ENCODE measurements around the gene SPAG9. TPM values are rescaled to one million over a fixed set of nuclear protein-coding genes. Genes with fewer than 3 reads are reported as not detected.
A peak's percentile ranks its signal among the peaks of the same experiment; 100 is the strongest.

SPAG9 gene
- 27.0 TPM for polyA plus RNA-seq (2012; ENCODE audit: missing spikeins)

GRCh38 chr17:51120739-51121619 is at the start of gene SPAG9:
TSS of gene SPAG9 (minus strand) at chr17:51120868. CDS start at chr17:51120656, 212 bp downstream.
- TF ChIP-seq POLR2A (IDR thresholded peaks at IDR 0.05; ENCODE audit: low read depth, low read length) (peak; percentile 82), TAF1 (IDR thresholded peaks at IDR 0.05; ENCODE audit: borderline replicate concordance, low read depth, low read length) (peak; percentile 66; the same call in 1 of the 2 replicates), POLR2AphosphoS5 (IDR thresholded peaks at IDR 0.05; ENCODE audit: low read depth, low read length) (peak; percentile 66; the same call in 1 of the 2 replicates)
- peak; percentile 65 for FAIRE-seq
- peak; percentile 85 for DNase-seq (ENCODE audit: insufficient read length)

GRCh38 chr17:51169340-51169739 is 48.7 kb upstream of the SPAG9 start:
- no peak for TF ChIP-seq TAF1 (IDR thresholded peaks at IDR 0.05; ENCODE audit: borderline replicate concordance, low read depth, low read length)
- no peak for TF ChIP-seq POLR2A (IDR thresholded peaks at IDR 0.05; ENCODE audit: low read depth, low read length)
- no peak for TF ChIP-seq POLR2AphosphoS5 (IDR thresholded peaks at IDR 0.05; ENCODE audit: low read depth, low read length)
- FAIRE-seq (no peak), DNase-seq (ENCODE audit: insufficient read length) (no peak)

GRCh38 chr17:51166987-51167931 is 46.6 kb upstream of the SPAG9 start:
- no peak for TF ChIP-seq POLR2AphosphoS5 (IDR thresholded peaks at IDR 0.05; ENCODE audit: low read depth, low read length)
- TF ChIP-seq TAF1 (IDR thresholded peaks at IDR 0.05; ENCODE audit: borderline replicate concordance, low read depth, low read length) = no peak
- no peak for TF ChIP-seq POLR2A (IDR thresholded peaks at IDR 0.05; ENCODE audit: low read depth, low read length)
- FAIRE-seq (peak; percentile 63), DNase-seq (ENCODE audit: insufficient read length) (peak; percentile 86)

- FAIRE-seq (peak; percentile 84), DNase-seq (ENCODE audit: insufficient read length) (peak; percentile 86)
Measured at GRCh38 chr17:51166198-51166986, 45.7 kb upstream of the SPAG9 start, which contains the start of gene NME2. TSS of gene NME2 (plus strand) at chr17:51166411. CDS start at chr17:51166831, 420 bp downstream.

GRCh38 chr17:51165680-51166197 is 45.1 kb upstream of the SPAG9 start:
- TF ChIP-seq POLR2A (IDR thresholded peaks at IDR 0.05; ENCODE audit: low read depth, low read length) = no peak
- no peak; the same call in 1 of the 2 replicates for TF ChIP-seq POLR2AphosphoS5 (IDR thresholded peaks at IDR 0.05; ENCODE audit: low read depth, low read length)
- no peak for TF ChIP-seq TAF1 (IDR thresholded peaks at IDR 0.05; ENCODE audit: borderline replicate concordance, low read depth, low read length)
- FAIRE-seq = peak; percentile 89
- DNase-seq (ENCODE audit: insufficient read length) = no peak

More at GRCh38 chr17:51166198-51166986, 45.7 kb upstream of the SPAG9 start, which contains the start of gene NME2:
- TF ChIP-seq POLR2AphosphoS5 (IDR thresholded peaks at IDR 0.05; ENCODE audit: low read depth, low read length) = peak; percentile 88
- TF ChIP-seq TAF1 (IDR thresholded peaks at IDR 0.05; ENCODE audit: borderline replicate concordance, low read depth, low read length) = 0 out of 2 replicates have a peak, but pooled peaks have one; percentile 11
- peak; percentile 72 for TF ChIP-seq POLR2A (IDR thresholded peaks at IDR 0.05; ENCODE audit: low read depth, low read length)

- TF ChIP-seq TAF1 (IDR thresholded peaks at IDR 0.05; ENCODE audit: borderline replicate concordance, low read depth, low read length) = no peak
- no peak for TF ChIP-seq POLR2AphosphoS5 (IDR thresholded peaks at IDR 0.05; ENCODE audit: low read depth, low read length)
- TF ChIP-seq POLR2A (IDR thresholded peaks at IDR 0.05; ENCODE audit: low read depth, low read length) = no peak; the same call in 1 of the 2 replicates
- FAIRE-seq (no peak), DNase-seq (ENCODE audit: insufficient read length) (no peak)
Measured at GRCh38 chr17:51164911-51165679, 44.4 kb upstream of the SPAG9 start.

GRCh38 chr17:51161541-51161940 is 40.9 kb upstream of the SPAG9 start:
- DNase-seq (ENCODE audit: insufficient read length) = no peak
- no peak for TF ChIP-seq POLR2AphosphoS5 (IDR thresholded peaks at IDR 0.05; ENCODE audit: low read depth, low read length)
- no peak for TF ChIP-seq TAF1 (IDR thresholded peaks at IDR 0.05; ENCODE audit: borderline replicate concordance, low read depth, low read length)
- TF ChIP-seq POLR2A (IDR thresholded peaks at IDR 0.05; ENCODE audit: low read depth, low read length) = no peak
- FAIRE-seq = no peak

- TF ChIP-seq POLR2A (IDR thresholded peaks at IDR 0.05; ENCODE audit: low read depth, low read length) (no peak), TAF1 (IDR thresholded peaks at IDR 0.05; ENCODE audit: borderline replicate concordance, low read depth, low read length) (no peak), POLR2AphosphoS5 (IDR thresholded peaks at IDR 0.05; ENCODE audit: low read depth, low read length) (no peak)
- FAIRE-seq = no peak
- no peak for DNase-seq (ENCODE audit: insufficient read length)
Measured at GRCh38 chr17:51159604-51160003, 38.9 kb upstream of the SPAG9 start.

- FAIRE-seq (no peak), DNase-seq (ENCODE audit: insufficient read length) (no peak)
- TF ChIP-seq POLR2AphosphoS5 (IDR thresholded peaks at IDR 0.05; ENCODE audit: low read depth, low read length) (no peak), POLR2A (IDR thresholded peaks at IDR 0.05; ENCODE audit: low read depth, low read length) (no peak), TAF1 (IDR thresholded peaks at IDR 0.05; ENCODE audit: borderline replicate concordance, low read depth, low read length) (no peak)
Measured at GRCh38 chr17:51155416-51155815, 34.7 kb upstream of the SPAG9 start.

All from GM12892 (cell line).